ENCODE results near the gene COL6A1. TPM values are rescaled to one million over a fixed set of nuclear protein-coding genes. Genes with fewer than 3 reads are reported as not detected.

The COL6A1 gene
- total RNA-seq, 2 experiments from 2014 or later, result 8.0 to 8.5 TPM

DNA sequence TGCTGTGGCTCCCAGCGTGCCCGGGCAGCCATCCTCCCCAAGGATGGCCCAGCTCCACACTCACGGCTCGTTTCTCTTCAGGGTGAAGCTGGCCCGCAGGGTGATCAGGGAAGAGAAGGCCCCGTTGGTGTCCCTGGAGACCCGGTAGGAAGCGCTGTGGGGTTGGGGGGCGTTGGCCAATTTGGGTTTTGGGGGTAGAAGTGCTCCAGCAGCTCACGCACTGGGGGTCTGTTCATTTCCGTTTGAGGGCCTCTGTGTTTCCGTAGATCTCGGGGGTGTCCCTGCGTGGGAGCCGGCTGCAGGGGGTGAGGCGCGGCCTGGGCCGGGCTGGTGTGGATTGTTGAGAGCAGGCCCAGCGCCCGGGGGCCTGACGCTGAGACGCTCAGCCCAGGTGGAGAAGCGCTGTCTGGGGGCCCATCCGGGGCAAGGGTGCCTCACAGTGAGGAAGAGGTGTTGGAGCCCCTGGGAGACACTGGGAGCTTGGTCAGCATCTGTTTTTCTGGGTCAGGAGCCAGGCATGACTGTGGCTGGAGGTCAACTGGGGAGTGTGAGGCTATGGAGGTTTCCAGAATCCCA, 12.6 kb downstream of the COL6A1 start:
- ATAC-seq (ENCODE audit: poor library complexity) (no peak), DNase-seq (peak in 3 of 14 experiments; percentile 0 to 6 (median 2))
- H3K4me3 Mint-ChIP-seq, result no peak overlapping the region
- Histone ChIP-seq H3K36me3 (ENCODE audit: insufficient read depth, low read length) (no peaks in the 10 kb centered on the region), H3K27ac (ENCODE audit: low read depth in 1 of 2, low read length in 2 of 2) (no peak overlapping the region), H3K4me3 (ENCODE audit: low read length) (no peak overlapping the region), H3K4me1 (ENCODE audit: insufficient read depth, low read length) (no peaks in the 10 kb centered on the region), H3K27me3 (ENCODE audit: control insufficient read depth in 1 of 2, insufficient read depth in 2 of 2, low read length in 2 of 2) (no peaks in the 10 kb centered on the region), H3K9me3 (ENCODE audit: control insufficient read depth in 1 of 2, insufficient read depth in 1 of 2, low read length in 2 of 2) (peaks cover 0 to 5% of the 10 kb centered on the region in 2 experiments)
- H3K27ac Mint-ChIP-seq, result no peak overlapping the region
- no peaks in the 10 kb centered on the region for H3K27me3 Mint-ChIP-seq
- CTCF ChIA-PET, result no interaction called here
- intact Hi-C loops (cut with DNase I, micrococcal nuclease), result no loop called here
- POLR2A ChIA-PET, result no interaction called here
- H3K4me1 Mint-ChIP-seq (ENCODE audit: low read depth), result no peaks in the 10 kb centered on the region
- H3K36me3 Mint-ChIP-seq (ENCODE audit: low read depth), result no peaks in the 10 kb centered on the region
- TF ChIP-seq, protein P1, sequence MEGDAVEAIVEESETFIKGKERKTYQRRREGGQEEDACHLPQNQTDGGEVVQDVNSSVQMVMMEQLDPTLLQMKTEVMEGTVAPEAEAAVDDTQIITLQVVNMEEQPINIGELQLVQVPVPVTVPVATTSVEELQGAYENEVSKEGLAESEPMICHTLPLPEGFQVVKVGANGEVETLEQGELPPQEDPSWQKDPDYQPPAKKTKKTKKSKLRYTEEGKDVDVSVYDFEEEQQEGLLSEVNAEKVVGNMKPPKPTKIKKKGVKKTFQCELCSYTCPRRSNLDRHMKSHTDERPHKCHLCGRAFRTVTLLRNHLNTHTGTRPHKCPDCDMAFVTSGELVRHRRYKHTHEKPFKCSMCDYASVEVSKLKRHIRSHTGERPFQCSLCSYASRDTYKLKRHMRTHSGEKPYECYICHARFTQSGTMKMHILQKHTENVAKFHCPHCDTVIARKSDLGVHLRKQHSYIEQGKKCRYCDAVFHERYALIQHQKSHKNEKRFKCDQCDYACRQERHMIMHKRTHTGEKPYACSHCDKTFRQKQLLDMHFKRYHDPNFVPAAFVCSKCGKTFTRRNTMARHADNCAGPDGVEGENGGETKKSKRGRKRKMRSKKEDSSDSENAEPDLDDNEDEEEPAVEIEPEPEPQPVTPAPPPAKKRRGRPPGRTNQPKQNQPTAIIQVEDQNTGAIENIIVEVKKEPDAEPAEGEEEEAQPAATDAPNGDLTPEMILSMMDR (IDR thresholded peaks at IDR 0.05), result no peak
- H3K9me3 Mint-ChIP-seq, result no peaks in the 10 kb centered on the region

DNA sequence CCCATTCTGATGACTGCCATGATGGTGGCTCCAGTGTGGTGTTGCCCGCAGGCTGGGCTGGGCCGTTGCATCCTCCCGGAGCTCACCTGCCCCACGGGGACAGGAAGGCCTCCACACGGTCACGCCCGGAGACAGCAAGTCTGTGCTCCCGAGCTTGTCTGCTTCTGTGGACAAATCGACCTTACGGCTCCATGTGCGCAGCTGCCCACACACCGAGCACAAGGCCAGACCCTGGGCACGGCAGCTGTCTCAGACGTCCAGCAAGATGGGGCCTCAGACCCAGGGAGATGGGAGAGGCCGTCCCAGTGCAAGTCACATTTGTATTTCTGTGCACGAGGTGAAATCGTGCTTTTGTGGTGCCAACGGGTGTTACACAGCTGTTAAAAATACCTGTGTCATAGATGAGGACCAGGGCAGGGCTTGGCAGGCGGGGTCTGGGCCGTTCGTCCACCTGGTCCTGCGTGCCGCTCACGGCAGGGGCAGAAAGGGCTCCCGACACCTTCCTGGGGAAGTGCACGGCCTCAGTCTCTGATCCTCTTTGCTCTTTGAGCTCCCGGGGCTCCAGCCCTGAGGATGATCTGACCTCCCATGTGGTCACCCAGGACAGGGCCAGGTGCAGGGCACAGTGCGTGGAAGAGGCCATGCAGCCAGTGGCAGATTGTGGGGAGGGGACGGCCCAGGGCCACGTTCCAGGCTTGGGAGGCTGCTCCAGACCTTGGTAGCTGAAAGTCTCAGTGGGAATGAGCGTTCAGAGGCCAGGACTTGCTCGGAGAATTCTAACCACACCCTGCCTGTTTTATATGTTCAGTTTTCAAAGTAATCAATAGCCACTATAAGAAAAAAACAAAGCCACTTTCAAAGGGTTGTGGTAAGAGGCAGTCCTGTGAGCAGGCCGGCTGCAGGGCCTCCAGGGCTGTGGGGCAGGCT, 13.5 kb downstream of the COL6A1 start:
- Histone ChIP-seq H3K36me3 (ENCODE audit: insufficient read depth, low read length) (no peaks in the 10 kb centered on the region), H3K4me3 (ENCODE audit: low read length) (no peak overlapping the region), H3K9me3 (ENCODE audit: control insufficient read depth in 1 of 2, insufficient read depth in 1 of 2, low read length in 2 of 2) (peaks cover 0 to 7% of the 10 kb centered on the region in 2 experiments), H3K27me3 (ENCODE audit: control insufficient read depth in 1 of 2, insufficient read depth in 2 of 2, low read length in 2 of 2) (no peaks in the 10 kb centered on the region), H3K27ac (ENCODE audit: low read depth in 1 of 2, low read length in 2 of 2) (no peak overlapping the region), H3K4me1 (ENCODE audit: insufficient read depth, low read length) (no peaks in the 10 kb centered on the region)
- no peaks in the 10 kb centered on the region for H3K36me3 Mint-ChIP-seq (ENCODE audit: low read depth)
- POLR2A ChIA-PET, result no interaction called here
- no peaks in the 10 kb centered on the region for H3K4me1 Mint-ChIP-seq (ENCODE audit: low read depth)
- TF ChIP-seq, protein P1 (IDR thresholded peaks at IDR 0.05), result no peak
- no peak for ATAC-seq (ENCODE audit: poor library complexity)
- DNase-seq, result peak in 2 of 14 experiments; percentile 3 to 9
- H3K27me3 Mint-ChIP-seq, result no peaks in the 10 kb centered on the region
- H3K27ac Mint-ChIP-seq, result no peak overlapping the region
- intact Hi-C loops (cut with DNase I, micrococcal nuclease), result no loop called here
- no peak overlapping the region for H3K4me3 Mint-ChIP-seq
- CTCF ChIA-PET, result interaction anchor here (1.3 kb wide), 1 partner anchor 21 kb away, joined by 3 read pairs; no protein-coding TSS in a partner anchor
- H3K9me3 Mint-ChIP-seq, result no peaks in the 10 kb centered on the region

DNA sequence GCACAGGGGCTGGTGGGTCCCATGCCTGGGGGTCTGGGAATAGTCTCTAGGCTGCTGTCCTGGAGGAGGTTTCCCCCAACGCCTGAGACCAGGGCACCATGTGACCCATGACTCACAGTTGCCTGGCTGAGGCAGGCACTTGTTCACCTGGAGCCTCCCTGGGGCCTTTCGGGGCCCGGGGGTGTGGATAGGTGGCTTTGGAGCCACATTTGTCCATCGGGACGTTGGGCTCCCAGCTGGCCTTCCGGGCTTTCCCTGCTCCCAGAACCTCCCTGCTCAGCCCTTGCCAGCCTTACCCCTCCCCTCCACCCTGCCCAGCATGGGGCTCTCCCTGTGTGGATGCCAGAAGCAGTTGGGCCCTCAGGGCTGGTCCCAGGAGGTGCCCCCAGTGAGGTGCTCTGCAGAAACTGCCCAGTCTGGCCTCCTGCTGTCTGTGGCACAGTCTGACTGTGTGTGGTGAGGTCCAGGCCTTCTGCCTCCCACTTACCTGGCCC, 14.2 kb downstream of the COL6A1 start:
- TF ChIP-seq, protein P1 (IDR thresholded peaks at IDR 0.05), result no peak
- DNase-seq (peak in 3 of 14 experiments; percentile 2 to 26 (median 5)), ATAC-seq (ENCODE audit: poor library complexity) (no peak)
- Histone ChIP-seq H3K4me3 (ENCODE audit: low read length) (no peak overlapping the region), H3K27me3 (ENCODE audit: control insufficient read depth in 1 of 2, insufficient read depth in 2 of 2, low read length in 2 of 2) (no peaks in the 10 kb centered on the region), H3K4me1 (ENCODE audit: insufficient read depth, low read length) (no peaks in the 10 kb centered on the region), H3K9me3 (ENCODE audit: control insufficient read depth in 1 of 2, insufficient read depth in 1 of 2, low read length in 2 of 2) (peaks cover 0 to 9% of the 10 kb centered on the region in 2 experiments), H3K36me3 (ENCODE audit: insufficient read depth, low read length) (no peaks in the 10 kb centered on the region), H3K27ac (ENCODE audit: low read depth in 1 of 2, low read length in 2 of 2) (no peak overlapping the region)
- ChIA-PET CTCF (interaction anchor here (1.3 kb wide), 1 partner anchor 22 kb away, joined by 3 read pairs; no protein-coding TSS in a partner anchor), POLR2A (no interaction called here)
- H3K4me1 Mint-ChIP-seq (ENCODE audit: low read depth), result no peaks in the 10 kb centered on the region
- H3K9me3 Mint-ChIP-seq, result no peaks in the 10 kb centered on the region
- no peak overlapping the region for H3K27ac Mint-ChIP-seq
- H3K36me3 Mint-ChIP-seq (ENCODE audit: low read depth), result no peaks in the 10 kb centered on the region
- H3K27me3 Mint-ChIP-seq, result no peaks in the 10 kb centered on the region
- H3K4me3 Mint-ChIP-seq, result no peak overlapping the region
- intact Hi-C loops (cut with DNase I, micrococcal nuclease), result no loop called here

Measured in CD4-positive, alpha-beta T cell (primary cell).